C4-2B (cell line): ENCODE measurements around the gene PLXND1.

Experiments used
- ZFX ChIP-seq: fragments of 450-650 bp; IDR thresholded peaks from 2 replicates; pipeline ENCODE4 v1.6.1; 2017
- TF ChIP-seq, protein P1 (sequence below): fragments of 450-650 bp; conservative IDR thresholded peaks from 2 replicates; pipeline ENCODE4 v1.5.1; 2017; ENCODE audit warnings: mild to moderate bottlenecking

GRCh38 chr3:129540776-129541516 lies 65.5 kb downstream of the PLXND1 start:
- TF ChIP-seq, protein P1, sequence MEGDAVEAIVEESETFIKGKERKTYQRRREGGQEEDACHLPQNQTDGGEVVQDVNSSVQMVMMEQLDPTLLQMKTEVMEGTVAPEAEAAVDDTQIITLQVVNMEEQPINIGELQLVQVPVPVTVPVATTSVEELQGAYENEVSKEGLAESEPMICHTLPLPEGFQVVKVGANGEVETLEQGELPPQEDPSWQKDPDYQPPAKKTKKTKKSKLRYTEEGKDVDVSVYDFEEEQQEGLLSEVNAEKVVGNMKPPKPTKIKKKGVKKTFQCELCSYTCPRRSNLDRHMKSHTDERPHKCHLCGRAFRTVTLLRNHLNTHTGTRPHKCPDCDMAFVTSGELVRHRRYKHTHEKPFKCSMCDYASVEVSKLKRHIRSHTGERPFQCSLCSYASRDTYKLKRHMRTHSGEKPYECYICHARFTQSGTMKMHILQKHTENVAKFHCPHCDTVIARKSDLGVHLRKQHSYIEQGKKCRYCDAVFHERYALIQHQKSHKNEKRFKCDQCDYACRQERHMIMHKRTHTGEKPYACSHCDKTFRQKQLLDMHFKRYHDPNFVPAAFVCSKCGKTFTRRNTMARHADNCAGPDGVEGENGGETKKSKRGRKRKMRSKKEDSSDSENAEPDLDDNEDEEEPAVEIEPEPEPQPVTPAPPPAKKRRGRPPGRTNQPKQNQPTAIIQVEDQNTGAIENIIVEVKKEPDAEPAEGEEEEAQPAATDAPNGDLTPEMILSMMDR, result no peak
- no peak for TF ChIP-seq ZFX
